Skeletal muscle tissue (tissue), 4 donors: Measurements from ENCODE around the gene LIN52. TPM values are rescaled to one million over a fixed set of nuclear protein-coding genes. Genes with fewer than 3 reads are reported as not detected.
A peak's percentile ranks its signal among the peaks of the same experiment; 100 is the strongest.

Experiments
- H3K27ac ChIP-seq: one replicate; pipeline ENCODE4 v1.7.0; 2013; ENCODE audit warnings: mild to moderate bottlenecking, low read depth, low read length, inconsistent platforms
- H3K27me3 ChIP-seq, 3 donors: one replicate each; pipeline ENCODE4 v1.7.0; 2013; ENCODE audit warnings: low read length in 3 of 3; ENCODE audit not compliant: control insufficient read depth in 3 of 3, insufficient read depth in 3 of 3
- H3K36me3 ChIP-seq, 3 donors: one replicate each; pipeline ENCODE4 v1.7.0; 2013; ENCODE audit warnings: low read length in 3 of 3; ENCODE audit not compliant: control insufficient read depth in 3 of 3, insufficient read depth in 3 of 3
- H3K4me1 ChIP-seq, 3 donors: one replicate each; pipeline ENCODE4 v1.7.0; 2013; ENCODE audit warnings: low read length in 3 of 3, mild to moderate bottlenecking in 3 of 3; ENCODE audit not compliant: control insufficient read depth in 3 of 3, insufficient read depth in 3 of 3
- H3K4me3 ChIP-seq, 3 donors: one replicate each; pipeline ENCODE4 v1.7.0; 2013; ENCODE audit warnings: low read length in 3 of 3
- H3K9ac ChIP-seq, 3 donors: one replicate each; pipeline ENCODE4 v1.7.0; 2013; ENCODE audit warnings: low read length in 3 of 3, mild to moderate bottlenecking in 3 of 3, moderate library complexity in 2 of 3, low read depth in 1 of 3
- H3K9me3 ChIP-seq, 3 donors: one replicate each; pipeline ENCODE4 v1.7.0; 2013; ENCODE audit warnings: low read length in 3 of 3; ENCODE audit not compliant: control insufficient read depth in 3 of 3
- total RNA-seq: library from RNA; depleted of rRNA; stranded (reverse); fragments of >200 nt; gene quantifications from one replicate; pipeline ENCODE4 v1.2.3, GENCODE V29; 2014
- donor health status: Osteomylitis.

LIN52 gene
- total RNA-seq, 1 donor from 2014 or later = 11.5 TPM

DNA sequence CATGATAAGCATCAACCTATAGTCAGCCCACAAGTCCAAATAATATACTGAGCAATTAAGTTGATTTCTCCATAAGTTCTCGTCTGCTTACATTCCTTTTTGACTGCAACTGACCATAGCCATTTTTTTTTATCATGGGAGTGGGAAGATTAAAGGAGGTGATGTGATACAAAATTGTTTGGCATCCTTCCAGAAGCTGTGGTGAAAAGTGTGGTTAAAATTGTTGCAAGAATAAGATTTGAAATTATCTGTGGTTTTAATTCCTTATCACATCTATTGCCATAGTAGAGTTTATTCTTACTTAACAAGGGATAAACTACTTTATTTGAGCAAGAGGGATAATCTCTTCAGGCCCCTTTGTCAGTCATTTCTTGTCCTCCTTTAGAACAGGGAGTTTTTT lies 50.7 kb downstream of the LIN52 start:
- Histone ChIP-seq H3K27ac (no peak overlapping the region), H3K27me3 (no peaks in the 10 kb centered on the region), H3K36me3 (no peaks in the 10 kb centered on the region), H3K9me3 (no peaks in the 10 kb centered on the region), H3K4me1 (peaks cover 5 to 14% (median 12%) of the 10 kb centered on the region in 3 donors), H3K4me3 (no peak overlapping the region), H3K9ac (no peak overlapping the region)

DNA sequence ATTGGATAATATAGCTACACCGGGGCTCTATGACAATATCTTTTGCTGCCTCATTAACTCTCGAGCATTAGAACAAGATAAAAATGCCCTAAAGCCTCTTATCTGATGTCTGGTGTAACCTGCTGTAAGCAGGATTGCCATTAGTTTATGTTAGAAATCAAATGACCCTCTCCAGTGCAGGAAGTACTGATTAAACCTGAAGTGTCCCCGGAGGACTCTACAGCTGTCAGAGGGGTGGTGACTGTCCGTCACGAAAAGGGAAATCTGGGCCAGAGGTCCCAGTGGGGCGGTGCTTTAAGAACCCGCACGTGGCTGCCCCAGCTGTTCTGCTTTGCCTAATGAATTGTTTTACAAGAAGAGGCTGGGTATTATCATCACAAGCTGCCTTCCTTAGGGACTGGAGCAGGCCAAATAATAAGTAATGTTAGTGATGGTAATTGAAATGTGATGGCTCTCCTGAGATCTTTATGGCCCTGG lies 55.7 kb downstream of the LIN52 start:
- Histone ChIP-seq H3K27me3 (no peaks in the 10 kb centered on the region), H3K4me1 (peaks cover 6 to 11% (median 8%) of the 10 kb centered on the region in 3 donors), H3K27ac (peak overlapping the region; percentile 77), H3K4me3 (peak overlapping the region in 1 of 3 donors; percentile 35), H3K36me3 (no peaks in the 10 kb centered on the region), H3K9me3 (no peaks in the 10 kb centered on the region), H3K9ac (peak overlapping the region in 2 of 3 donors; percentile 6 to 51)

DNA sequence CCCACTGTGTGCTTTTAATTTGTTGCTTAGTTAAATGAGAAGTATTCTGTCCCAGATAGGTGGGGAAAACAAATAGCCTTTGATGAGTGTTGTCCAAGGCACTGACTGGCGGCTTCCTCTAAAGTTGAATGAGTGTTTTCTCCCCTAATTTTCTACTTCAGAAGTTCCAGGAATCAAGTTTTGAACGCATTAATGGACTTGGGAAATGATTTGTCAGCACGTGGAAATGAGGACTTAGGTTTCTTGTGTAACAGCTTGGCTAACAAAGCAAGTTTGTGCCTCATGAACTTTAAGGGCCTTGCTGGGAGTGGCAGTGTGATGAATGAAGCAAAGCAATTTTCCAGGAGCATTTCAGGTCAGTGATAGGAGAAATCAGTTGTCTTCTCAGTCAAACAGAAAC lies 56.9 kb downstream of the LIN52 start:
- H3K36me3 ChIP-seq = no peaks in the 10 kb centered on the region
- no peak overlapping the region for H3K4me3 ChIP-seq
- no peak overlapping the region for H3K9ac ChIP-seq
- no peaks in the 10 kb centered on the region for H3K9me3 ChIP-seq
- H3K27me3 ChIP-seq = no peaks in the 10 kb centered on the region
- H3K27ac ChIP-seq = peak overlapping the region; percentile 77
- H3K4me1 ChIP-seq = peaks cover 6 to 11% (median 8%) of the 10 kb centered on the region in 3 donors

DNA sequence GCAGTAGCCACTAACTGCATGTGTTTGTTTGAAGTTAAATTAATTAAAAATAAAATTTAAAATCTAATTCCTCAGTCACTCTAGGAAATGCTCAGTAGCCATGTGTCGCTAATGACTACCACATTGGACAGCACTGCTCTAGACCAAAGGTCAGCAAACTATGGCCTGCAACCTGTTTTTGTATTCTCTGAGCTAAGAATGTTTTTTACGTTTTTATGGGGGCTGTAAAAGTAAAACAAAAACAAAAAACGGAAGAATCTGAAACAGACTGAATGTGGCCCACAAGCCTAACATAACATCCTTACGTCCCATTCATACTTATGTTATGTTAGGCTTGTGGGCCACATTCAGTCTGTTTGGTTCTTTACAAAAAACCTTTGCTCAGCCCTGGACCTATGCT lies 57.8 kb downstream of the LIN52 start:
- H3K4me1 ChIP-seq = peaks cover 6 to 11% (median 8%) of the 10 kb centered on the region in 3 donors
- H3K4me3 ChIP-seq = no peak overlapping the region
- no peaks in the 10 kb centered on the region for H3K27me3 ChIP-seq
- no peak overlapping the region for H3K9ac ChIP-seq
- no peak overlapping the region for H3K27ac ChIP-seq
- no peaks in the 10 kb centered on the region for H3K36me3 ChIP-seq
- no peaks in the 10 kb centered on the region for H3K9me3 ChIP-seq

DNA sequence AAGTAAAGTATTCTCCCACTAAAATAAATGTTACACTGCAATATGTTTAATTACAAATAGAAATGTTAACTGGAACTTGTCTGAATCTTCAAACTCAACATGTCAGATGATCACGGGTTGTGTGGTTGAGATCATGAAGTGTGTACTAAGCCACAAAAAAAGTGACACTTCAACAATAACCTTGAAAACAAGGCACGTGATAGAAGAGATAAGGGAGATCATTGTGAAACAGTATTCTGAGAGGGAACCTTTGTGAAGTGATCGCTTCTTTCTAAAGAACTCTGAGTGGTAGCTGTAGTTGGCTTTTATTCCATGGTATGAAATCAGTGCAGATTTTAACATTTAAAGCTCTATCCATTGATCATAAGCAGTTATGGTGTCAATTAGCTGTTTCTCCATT lies 60.0 kb downstream of the LIN52 start:
- peaks cover 4 to 11% (median 6%) of the 10 kb centered on the region in 3 donors for H3K4me1 ChIP-seq
- no peak overlapping the region for H3K9ac ChIP-seq
- H3K27ac ChIP-seq = no peak overlapping the region
- H3K36me3 ChIP-seq = no peaks in the 10 kb centered on the region
- H3K27me3 ChIP-seq = no peaks in the 10 kb centered on the region
- H3K4me3 ChIP-seq = no peak overlapping the region
- no peaks in the 10 kb centered on the region for H3K9me3 ChIP-seq

DNA sequence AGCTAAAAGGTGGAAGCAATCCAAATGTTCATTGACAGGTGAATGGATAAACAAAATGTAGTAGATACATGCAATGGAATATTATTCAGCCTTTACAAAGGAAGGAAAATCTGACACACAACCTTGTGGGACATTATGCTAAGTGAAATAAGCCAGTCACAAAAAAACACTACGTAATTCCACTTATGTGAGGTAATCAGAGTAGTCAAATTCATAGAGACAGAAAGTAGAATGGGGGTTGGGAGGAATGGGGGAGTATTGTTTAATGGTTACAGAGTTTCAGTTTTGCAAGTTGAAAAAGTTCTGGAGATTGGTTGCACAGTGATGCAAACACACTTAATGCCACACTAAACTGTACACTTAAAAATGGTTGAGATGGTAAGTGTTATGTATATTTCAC lies 62.8 kb downstream of the LIN52 start:
- Histone ChIP-seq H3K27me3 (no peaks in the 10 kb centered on the region), H3K9ac (no peak overlapping the region), H3K36me3 (no peaks in the 10 kb centered on the region), H3K27ac (no peak overlapping the region), H3K4me3 (no peak overlapping the region), H3K4me1 (no peaks in the 10 kb centered on the region), H3K9me3 (no peaks in the 10 kb centered on the region)

DNA sequence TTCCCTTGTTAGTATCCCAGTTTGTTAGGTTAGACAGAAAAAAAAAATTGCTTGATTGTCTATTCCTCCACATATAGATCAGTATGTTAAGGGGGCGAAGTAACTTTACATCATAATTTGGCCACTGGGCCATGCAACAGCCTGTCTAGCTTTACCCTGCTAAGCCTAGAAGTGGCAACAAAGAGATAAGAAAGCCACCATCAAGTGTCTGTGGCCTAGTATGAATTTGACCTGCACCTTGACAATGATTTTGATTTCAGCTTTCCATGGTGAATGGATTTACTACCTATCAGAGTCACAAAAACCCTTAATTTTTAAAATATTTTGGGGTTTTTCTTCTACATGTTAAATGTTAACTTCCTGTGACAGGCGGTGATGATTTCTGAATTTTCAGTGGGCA lies 63.9 kb downstream of the LIN52 start:
- Histone ChIP-seq H3K27ac (no peak overlapping the region), H3K9me3 (no peaks in the 10 kb centered on the region)

DNA sequence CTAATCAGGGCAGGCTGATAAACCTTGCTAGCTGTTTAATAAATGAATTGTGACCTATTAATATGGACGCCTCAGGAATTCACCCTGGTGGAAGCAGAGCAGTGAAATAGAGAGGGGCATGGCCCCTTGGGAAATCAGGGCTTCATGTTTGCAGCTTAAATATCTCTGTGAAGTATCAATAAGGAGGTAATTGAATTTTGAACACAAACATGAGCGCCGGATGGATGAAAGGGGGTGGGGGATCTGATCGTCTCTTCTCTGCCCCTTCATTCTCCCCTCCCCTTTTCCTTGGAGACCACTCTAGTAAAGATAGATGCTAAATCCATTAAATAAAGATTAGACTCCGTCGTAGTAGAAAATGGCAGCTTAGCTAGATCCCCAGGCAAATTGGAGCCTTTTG lies 70.5 kb downstream of the LIN52 start:
- no peak overlapping the region for H3K9ac ChIP-seq
- H3K9me3 ChIP-seq = no peaks in the 10 kb centered on the region
- H3K36me3 ChIP-seq = no peaks in the 10 kb centered on the region
- H3K4me3 ChIP-seq = no peak overlapping the region
- H3K4me1 ChIP-seq = no peaks in the 10 kb centered on the region
- no peak overlapping the region for H3K27ac ChIP-seq
- no peaks in the 10 kb centered on the region for H3K27me3 ChIP-seq

More for the DNA sequence above, 63.9 kb downstream of the LIN52 start:
- H3K4me1 ChIP-seq = no peaks in the 10 kb centered on the region
- H3K4me3 ChIP-seq = no peak overlapping the region
- H3K9ac ChIP-seq = no peak overlapping the region
- no peaks in the 10 kb centered on the region for H3K27me3 ChIP-seq
- no peaks in the 10 kb centered on the region for H3K36me3 ChIP-seq

DNA sequence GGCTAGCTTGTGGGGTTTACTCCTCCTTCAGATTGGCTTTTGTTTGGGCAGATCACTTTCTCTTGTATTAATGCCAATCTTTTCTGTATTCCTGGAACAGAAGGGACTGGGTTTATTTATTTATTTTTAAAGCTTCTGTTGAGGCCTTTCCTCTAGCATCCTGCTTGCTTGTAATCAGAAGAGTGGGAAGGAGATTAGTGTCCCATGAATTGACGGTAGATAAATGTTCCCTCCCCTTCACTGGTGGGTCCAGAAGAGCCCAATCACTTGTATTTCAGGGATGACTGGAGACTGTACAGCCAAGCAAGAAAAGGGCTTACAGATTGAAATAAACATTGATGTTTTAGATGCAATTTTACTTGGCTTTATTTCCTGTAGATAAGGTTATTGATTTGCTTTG lies 71.0 kb downstream of the LIN52 start:
- H3K4me3 ChIP-seq = no peak overlapping the region
- no peaks in the 10 kb centered on the region for H3K27me3 ChIP-seq
- no peaks in the 10 kb centered on the region for H3K36me3 ChIP-seq
- H3K4me1 ChIP-seq = no peaks in the 10 kb centered on the region
- H3K9me3 ChIP-seq = no peaks in the 10 kb centered on the region
- H3K27ac ChIP-seq = no peak overlapping the region
- no peak overlapping the region for H3K9ac ChIP-seq

DNA sequence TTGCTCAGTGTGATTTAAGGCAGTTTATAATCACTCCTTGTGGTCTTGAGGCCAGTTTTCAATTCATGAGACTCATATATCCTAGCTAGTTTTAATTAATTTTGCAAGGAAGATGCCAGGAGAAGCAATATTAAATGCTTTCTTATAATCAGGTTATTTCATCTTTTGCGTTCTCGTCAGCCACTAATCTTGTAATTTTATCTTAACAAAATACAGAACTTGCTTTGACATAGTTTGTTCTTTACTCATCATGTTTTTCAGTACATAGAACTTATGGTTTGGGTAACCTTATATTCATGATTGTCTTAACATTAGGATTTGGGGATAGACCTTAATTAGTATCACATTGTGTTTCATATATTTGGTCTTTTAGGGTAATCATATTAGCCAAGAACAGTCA lies 76.0 kb downstream of the LIN52 start:
- Histone ChIP-seq H3K4me1 (peaks cover 0 to 3% (median 0%) of the 10 kb centered on the region in 3 donors), H3K27ac (no peak overlapping the region), H3K36me3 (peaks cover 0 to 3% (median 2%) of the 10 kb centered on the region in 3 donors), H3K4me3 (no peak overlapping the region), H3K9me3 (no peaks in the 10 kb centered on the region), H3K9ac (no peak overlapping the region), H3K27me3 (no peaks in the 10 kb centered on the region)
